ENCODE results near the gene GPC1. TPM values are rescaled to one million over a fixed set of nuclear protein-coding genes. Genes with fewer than 3 reads are reported as not detected.

Gene GPC1
- total and polyA plus RNA-seq, 2 of the 13 experiments (the other 11 are each of a cell fraction or from before 2014, with no cell fraction given): 4.0 to 5.5 TPM

DNA sequence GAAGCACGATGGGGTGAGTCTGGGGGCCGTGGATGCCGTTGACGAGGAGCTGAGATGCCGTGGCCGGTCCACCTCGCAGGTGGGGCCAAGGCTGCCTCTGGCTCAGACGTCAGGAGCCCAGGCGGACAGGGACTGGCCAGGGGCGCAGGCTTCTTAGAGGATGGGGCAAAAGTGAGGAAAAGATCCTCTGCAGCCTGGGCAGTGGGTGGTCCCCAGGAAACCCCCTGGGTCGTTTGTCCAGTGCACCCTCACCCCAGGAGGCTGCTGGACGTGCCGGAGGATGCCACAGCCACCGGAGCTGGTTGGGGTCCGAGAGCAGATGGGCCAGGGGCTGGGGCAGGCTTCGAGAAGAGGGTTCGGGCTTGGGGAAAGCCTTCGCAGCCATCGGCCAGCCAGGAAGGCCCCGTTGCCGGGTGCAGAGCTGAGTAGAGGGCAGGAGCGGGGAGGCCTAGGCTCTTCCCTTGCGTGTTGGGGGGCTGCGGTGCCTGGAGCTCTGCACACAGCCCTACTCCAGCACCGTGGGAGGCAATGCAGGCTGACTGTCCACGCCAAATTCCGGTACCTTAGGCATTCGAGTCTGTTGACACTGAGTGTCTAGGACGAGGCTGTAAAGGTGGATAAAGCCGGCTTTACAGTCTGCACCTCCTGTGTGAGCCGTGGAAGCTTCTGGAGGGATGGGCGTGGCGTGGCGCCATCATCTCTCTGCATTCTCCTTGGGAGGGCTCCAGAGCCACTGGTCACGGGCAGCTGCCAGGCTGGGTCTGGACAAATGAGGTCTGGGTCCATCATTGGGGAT, 18.8 kb downstream of the GPC1 start (continued):
- TF ChIP-seq, protein P1, sequence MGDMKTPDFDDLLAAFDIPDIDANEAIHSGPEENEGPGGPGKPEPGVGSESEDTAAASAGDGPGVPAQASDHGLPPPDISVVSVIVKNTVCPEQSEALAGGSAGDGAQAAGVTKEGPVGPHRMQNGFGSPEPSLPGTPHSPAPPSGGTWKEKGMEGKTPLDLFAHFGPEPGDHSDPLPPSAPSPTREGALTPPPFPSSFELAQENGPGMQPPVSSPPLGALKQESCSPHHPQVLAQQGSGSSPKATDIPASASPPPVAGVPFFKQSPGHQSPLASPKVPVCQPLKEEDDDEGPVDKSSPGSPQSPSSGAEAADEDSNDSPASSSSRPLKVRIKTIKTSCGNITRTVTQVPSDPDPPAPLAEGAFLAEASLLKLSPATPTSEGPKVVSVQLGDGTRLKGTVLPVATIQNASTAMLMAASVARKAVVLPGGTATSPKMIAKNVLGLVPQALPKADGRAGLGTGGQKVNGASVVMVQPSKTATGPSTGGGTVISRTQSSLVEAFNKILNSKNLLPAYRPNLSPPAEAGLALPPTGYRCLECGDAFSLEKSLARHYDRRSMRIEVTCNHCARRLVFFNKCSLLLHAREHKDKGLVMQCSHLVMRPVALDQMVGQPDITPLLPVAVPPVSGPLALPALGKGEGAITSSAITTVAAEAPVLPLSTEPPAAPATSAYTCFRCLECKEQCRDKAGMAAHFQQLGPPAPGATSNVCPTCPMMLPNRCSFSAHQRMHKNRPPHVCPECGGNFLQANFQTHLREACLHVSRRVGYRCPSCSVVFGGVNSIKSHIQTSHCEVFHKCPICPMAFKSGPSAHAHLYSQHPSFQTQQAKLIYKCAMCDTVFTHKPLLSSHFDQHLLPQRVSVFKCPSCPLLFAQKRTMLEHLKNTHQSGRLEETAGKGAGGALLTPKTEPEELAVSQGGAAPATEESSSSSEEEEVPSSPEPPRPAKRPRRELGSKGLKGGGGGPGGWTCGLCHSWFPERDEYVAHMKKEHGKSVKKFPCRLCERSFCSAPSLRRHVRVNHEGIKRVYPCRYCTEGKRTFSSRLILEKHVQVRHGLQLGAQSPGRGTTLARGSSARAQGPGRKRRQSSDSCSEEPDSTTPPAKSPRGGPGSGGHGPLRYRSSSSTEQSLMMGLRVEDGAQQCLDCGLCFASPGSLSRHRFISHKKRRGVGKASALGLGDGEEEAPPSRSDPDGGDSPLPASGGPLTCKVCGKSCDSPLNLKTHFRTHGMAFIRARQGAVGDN (CRISPR knock-in tag; IDR thresholded peaks at IDR 0.05): peak; percentile 30; the same call in 1 of the 2 replicates
- TF ChIP-seq AGO2 (optimal IDR thresholded peaks at IDR 0.05; ENCODE audit: low read depth, low read length) (peak; percentile 30), HOXA3 (CRISPR knock-in tag; IDR thresholded peaks at IDR 0.05) (peak; percentile 18; the same call in 1 of the 2 replicates), STAT5B (CRISPR knock-in tag; IDR thresholded peaks at IDR 0.05) (no peak), KDM2A (CRISPR knock-in tag; IDR thresholded peaks at IDR 0.05; ENCODE audit: borderline replicate concordance, low read depth) (peak; percentile 38; the same call in 1 of the 2 replicates), ATF7 (IDR thresholded peaks at IDR 0.05) (no peak), ATF7 (CRISPR knock-in tag; IDR thresholded peaks at IDR 0.05) (no peak), PHF21A (CRISPR knock-in tag; IDR thresholded peaks at IDR 0.05) (no peak), ZFX (CRISPR knock-in tag; IDR thresholded peaks at IDR 0.05; ENCODE audit: low read depth) (peak; percentile 18; the same call in 1 of the 2 replicates), CBX2 (IDR thresholded peaks at IDR 0.05; ENCODE audit: low read depth, low read length) (no peak), CBX2 (CRISPR knock-in tag; IDR thresholded peaks at IDR 0.05; ENCODE audit: low read depth) (no peak), AGO1 (IDR thresholded peaks at IDR 0.05; ENCODE audit: low read depth, low read length, poor library complexity, severe bottlenecking) (peak; percentile 28)
- TF ChIP-seq, protein P2, sequence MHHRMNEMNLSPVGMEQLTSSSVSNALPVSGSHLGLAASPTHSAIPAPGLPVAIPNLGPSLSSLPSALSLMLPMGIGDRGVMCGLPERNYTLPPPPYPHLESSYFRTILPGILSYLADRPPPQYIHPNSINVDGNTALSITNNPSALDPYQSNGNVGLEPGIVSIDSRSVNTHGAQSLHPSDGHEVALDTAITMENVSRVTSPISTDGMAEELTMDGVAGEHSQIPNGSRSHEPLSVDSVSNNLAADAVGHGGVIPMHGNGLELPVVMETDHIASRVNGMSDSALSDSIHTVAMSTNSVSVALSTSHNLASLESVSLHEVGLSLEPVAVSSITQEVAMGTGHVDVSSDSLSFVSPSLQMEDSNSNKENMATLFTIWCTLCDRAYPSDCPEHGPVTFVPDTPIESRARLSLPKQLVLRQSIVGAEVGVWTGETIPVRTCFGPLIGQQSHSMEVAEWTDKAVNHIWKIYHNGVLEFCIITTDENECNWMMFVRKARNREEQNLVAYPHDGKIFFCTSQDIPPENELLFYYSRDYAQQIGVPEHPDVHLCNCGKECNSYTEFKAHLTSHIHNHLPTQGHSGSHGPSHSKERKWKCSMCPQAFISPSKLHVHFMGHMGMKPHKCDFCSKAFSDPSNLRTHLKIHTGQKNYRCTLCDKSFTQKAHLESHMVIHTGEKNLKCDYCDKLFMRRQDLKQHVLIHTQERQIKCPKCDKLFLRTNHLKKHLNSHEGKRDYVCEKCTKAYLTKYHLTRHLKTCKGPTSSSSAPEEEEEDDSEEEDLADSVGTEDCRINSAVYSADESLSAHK (CRISPR knock-in tag; IDR thresholded peaks at IDR 0.05; ENCODE audit: borderline replicate concordance): no peak
- TF ChIP-seq, protein P3, sequence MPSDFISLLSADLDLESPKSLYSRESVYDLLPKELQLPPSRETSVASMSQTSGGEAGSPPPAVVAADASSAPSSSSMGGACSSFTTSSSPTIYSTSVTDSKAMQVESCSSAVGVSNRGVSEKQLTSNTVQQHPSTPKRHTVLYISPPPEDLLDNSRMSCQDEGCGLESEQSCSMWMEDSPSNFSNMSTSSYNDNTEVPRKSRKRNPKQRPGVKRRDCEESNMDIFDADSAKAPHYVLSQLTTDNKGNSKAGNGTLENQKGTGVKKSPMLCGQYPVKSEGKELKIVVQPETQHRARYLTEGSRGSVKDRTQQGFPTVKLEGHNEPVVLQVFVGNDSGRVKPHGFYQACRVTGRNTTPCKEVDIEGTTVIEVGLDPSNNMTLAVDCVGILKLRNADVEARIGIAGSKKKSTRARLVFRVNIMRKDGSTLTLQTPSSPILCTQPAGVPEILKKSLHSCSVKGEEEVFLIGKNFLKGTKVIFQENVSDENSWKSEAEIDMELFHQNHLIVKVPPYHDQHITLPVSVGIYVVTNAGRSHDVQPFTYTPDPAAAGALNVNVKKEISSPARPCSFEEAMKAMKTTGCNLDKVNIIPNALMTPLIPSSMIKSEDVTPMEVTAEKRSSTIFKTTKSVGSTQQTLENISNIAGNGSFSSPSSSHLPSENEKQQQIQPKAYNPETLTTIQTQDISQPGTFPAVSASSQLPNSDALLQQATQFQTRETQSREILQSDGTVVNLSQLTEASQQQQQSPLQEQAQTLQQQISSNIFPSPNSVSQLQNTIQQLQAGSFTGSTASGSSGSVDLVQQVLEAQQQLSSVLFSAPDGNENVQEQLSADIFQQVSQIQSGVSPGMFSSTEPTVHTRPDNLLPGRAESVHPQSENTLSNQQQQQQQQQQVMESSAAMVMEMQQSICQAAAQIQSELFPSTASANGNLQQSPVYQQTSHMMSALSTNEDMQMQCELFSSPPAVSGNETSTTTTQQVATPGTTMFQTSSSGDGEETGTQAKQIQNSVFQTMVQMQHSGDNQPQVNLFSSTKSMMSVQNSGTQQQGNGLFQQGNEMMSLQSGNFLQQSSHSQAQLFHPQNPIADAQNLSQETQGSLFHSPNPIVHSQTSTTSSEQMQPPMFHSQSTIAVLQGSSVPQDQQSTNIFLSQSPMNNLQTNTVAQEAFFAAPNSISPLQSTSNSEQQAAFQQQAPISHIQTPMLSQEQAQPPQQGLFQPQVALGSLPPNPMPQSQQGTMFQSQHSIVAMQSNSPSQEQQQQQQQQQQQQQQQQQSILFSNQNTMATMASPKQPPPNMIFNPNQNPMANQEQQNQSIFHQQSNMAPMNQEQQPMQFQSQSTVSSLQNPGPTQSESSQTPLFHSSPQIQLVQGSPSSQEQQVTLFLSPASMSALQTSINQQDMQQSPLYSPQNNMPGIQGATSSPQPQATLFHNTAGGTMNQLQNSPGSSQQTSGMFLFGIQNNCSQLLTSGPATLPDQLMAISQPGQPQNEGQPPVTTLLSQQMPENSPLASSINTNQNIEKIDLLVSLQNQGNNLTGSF (CRISPR knock-in tag; IDR thresholded peaks at IDR 0.05): no peak
- TF ChIP-seq, protein P4, sequence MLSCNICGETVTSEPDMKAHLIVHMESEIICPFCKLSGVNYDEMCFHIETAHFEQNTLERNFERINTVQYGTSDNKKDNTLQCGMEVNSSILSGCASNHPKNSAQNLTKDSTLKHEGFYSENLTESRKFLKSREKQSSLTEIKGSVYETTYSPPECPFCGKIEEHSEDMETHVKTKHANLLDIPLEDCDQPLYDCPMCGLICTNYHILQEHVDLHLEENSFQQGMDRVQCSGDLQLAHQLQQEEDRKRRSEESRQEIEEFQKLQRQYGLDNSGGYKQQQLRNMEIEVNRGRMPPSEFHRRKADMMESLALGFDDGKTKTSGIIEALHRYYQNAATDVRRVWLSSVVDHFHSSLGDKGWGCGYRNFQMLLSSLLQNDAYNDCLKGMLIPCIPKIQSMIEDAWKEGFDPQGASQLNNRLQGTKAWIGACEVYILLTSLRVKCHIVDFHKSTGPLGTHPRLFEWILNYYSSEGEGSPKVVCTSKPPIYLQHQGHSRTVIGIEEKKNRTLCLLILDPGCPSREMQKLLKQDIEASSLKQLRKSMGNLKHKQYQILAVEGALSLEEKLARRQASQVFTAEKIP (CRISPR knock-in tag; IDR thresholded peaks at IDR 0.05; ENCODE audit: borderline replicate concordance): no peak
